ENCODE measurements around the gene USP46.

DNA sequence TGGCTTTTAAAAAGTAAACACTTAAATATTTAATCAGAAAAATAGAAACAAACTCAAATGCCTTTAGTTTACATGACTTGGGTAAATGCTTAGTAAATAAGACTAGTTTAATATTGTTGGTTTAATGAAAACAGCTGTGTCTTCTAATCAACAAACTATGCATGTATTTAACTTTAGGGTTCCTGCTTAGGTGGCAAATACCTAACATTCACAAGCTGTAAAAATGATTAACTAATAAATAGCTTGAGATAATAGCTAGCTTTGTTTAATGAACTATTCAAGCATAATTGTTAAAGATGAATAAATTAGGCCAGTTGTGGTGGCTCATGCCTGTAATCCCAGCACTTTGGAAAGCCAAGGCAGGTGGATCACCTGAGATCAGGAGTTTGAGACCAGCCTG lies 30.0 kb upstream of the USP46 start:
- TF ChIP-seq POLR2A (IDR thresholded peaks at IDR 0.05) (no peak), CTCF (IDR thresholded peaks at IDR 0.05) (no peak)
